Measurements from ENCODE around the gene OPN4.

- TF ChIP-seq, protein P1, sequence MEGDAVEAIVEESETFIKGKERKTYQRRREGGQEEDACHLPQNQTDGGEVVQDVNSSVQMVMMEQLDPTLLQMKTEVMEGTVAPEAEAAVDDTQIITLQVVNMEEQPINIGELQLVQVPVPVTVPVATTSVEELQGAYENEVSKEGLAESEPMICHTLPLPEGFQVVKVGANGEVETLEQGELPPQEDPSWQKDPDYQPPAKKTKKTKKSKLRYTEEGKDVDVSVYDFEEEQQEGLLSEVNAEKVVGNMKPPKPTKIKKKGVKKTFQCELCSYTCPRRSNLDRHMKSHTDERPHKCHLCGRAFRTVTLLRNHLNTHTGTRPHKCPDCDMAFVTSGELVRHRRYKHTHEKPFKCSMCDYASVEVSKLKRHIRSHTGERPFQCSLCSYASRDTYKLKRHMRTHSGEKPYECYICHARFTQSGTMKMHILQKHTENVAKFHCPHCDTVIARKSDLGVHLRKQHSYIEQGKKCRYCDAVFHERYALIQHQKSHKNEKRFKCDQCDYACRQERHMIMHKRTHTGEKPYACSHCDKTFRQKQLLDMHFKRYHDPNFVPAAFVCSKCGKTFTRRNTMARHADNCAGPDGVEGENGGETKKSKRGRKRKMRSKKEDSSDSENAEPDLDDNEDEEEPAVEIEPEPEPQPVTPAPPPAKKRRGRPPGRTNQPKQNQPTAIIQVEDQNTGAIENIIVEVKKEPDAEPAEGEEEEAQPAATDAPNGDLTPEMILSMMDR (IDR thresholded peaks at IDR 0.05): no peak
- TF ChIP-seq POLR2A (IDR thresholded peaks at IDR 0.05) (no peak), EP300 (IDR thresholded peaks at IDR 0.05) (no peak)
Measured at GRCh38 chr10:86712317-86712707, 58.0 kb downstream of the OPN4 start.
